Inferior parietal cortex (tissue), 1 donor: ENCODE measurements around the gene GPC6.
"Not testable (repeated sequence)": the region's sequence is repeated elsewhere in the genome, so short reads cannot be mapped to it uniquely, and the experiment has no call there.

ENCODE experiments used
- DNase-seq: peaks from one replicate; pipeline ENCODE4 v3.0.0-alpha.2; 2016; ENCODE audit errors: extremely low spot score

GPC6 gene

DNA sequence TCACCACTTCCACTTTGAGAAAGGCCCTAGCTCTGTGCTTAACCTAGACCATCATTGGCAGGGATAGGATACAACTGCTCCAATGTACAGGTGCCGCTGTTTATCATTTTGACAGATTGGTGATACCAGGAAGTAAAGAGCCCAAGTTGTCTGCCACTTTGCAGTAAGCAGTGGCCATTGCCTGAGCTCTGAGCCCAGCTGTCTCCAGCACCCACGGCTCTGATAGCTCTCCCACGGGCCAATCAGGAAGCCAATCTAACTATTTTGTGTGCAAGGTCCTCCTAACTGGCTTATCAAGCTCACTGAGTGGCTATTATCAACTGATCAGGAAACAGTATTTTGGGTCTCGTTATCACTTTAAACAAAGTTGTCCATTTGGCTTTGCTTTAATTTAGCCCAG, 1071.7 kb downstream of the GPC6 start:
- no peak for DNase-seq

DNA sequence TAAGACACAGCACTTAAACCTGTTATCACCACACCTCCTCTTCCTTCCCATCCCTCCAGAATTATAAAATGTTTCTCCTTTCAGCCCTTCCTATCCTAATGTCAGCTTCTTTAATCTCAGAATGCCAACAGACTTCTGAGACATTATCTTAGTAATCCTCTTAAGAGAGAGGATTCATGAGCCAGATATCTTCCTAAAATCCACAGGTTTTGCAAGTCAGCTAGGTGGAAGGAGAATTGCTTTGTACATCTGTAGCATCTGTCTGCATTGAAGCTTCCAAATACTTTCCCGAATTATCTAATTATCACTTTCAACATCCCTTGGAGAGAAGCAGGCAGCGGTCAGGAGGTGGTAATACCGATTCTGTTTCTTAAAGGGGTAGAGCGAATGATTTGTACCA, 1073.8 kb downstream of the GPC6 start:
- DNase-seq: no peak

DNA sequence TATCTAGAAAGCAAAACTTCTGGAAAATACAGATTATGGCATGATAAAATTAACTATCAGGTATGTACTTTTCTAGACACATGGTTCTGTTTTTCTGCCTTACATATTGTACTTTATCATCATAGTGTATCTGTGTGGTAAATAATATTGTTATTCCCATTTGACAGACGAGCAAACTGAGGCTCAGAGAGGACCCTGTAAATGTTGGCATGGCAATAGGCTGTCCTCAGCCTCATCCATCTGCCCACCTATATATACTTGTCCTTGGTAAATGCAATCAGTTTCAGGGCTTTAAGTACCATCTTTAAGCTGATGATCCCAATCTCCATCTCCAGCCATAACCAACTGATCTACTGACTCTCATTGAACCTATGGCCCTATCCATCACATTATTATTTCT, 1074.9 kb downstream of the GPC6 start:
- no peak for DNase-seq

DNA sequence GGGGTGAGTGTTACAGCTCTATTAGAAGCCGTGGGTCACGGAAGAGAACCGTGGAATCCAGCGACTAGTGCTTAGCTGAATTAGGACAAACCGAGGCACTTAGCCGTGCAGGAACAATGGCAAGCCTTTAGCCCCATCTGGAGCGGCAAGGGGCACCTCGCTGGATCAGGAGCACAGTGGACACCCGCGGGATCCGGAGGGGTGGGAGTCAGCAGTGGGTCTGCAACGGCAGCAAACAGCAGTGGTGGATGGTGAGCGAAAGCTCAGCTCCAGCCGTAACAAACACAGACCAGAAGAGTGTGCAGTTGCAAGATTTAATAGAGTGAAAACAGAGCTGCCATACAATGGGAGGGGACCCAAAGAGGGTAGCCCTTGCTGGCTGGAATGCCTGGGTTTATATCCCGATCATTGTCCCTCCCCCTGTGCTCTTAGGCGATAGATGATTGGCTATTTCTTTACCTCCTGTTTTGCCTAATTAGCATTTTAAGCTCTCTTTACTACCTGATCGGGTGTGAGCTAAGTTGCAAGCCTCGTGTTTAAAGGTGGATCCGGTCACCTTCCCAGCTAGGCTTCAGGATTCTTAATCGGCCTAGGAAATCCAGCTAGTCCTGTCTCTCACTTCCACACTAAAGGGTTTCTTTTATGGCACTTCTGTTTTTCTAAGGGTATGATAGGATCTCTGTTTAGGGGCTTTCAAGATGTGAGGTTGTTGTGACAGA, 1076.4 kb downstream of the GPC6 start:
- DNase-seq: not testable (repeated sequence)

DNA sequence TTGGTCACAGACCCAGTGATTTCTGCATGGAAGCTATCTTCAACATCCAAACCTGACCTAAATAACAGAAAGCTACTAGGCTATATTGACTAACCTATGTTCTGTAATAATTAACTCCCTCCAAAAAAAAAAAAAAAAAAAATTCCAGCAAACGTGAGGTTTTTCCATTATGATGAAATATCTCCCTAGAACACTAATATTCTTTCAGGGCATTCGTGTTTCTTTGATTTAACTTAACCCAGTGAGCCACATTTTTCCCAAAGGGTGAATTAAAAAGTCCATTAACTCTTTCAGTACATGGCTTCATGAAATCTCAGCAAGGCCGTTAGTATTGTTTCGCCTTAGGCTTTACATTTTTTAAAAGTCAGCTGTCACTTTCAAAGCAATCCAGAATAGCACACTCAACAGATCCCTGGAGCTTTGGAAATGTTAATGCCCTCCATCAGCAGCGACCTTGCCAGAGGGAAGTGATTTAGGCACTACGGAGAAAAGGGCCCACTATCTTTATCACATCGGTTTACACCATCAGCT, 1077.1 kb downstream of the GPC6 start:
- DNase-seq: no peak

DNA sequence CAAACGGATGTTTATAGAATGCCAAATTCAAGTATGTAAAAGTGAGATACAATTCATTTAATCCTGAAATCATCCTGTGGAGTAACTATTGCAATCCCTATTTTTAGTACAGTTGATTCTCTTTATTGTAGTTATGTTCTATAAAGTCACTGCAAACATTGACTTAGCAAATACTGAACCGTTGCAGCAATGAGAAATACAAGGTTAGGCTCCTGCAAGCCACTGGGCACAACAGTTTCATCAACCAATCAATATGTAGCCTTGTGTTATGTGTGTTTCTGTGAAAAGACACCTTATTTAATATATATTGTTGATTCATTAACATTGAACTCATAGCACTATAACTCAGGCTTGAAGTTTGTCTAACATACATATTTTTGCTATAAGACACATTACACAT, 1078.4 kb downstream of the GPC6 start:
- DNase-seq: no peak

DNA sequence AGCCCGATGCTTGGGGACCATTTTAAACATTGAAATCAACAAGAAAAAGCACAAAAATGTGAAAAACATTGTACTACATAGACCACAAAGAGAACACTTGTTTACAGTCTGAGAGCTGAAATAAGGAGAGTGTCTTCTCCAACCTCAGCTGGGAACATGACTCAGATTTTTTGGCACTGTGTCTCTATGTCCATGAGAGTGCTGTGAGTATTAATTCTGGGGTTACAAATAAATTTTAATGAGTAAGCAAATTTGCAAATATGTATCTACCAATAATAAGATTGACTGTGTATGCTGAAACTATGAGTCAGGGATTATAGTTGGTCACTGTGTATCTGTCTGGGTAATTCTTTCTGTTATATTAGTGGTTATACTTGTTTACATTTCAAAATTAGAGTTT, 1078.9 kb downstream of the GPC6 start:
- no peak for DNase-seq

DNA sequence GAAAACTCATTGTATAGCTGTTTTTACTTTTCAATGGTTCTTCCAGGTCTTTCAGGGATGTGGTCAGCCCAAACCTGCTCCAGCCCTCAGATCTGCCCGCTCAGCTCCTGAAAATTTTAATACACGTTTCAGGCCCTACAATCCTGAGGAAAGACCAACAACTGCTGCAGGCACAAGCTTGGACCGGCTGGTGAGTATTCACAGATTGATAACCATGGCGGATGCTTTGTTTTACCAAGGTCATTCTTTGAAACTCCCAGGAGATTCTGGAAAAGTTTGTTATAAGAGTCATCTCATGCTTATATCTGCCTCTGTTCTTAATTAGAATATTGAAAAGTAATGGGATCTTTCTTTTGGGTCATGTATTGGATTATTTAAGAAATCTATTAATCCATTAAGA, 1079.3 kb downstream of the GPC6 start:
- no peak for DNase-seq

DNA sequence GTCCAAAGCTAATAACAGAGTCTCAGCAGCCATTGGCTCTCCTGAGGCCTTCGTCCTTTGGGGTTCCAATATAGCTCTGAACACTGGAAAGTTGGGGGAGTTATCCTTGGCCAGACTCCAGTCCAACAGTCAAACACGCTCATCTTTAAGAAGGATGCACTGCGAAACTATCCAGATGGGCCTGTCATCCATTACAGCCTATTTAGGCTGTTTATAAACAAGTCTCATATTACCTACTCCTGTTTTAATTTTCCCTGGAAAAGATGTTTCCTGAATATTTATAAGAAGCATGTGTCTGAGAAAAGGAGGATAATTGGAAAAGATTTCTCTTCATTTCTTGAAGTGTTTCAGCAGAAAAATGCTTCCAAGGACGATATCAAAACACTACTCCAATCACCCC, 1082.2 kb downstream of the GPC6 start:
- DNase-seq: no peak

DNA sequence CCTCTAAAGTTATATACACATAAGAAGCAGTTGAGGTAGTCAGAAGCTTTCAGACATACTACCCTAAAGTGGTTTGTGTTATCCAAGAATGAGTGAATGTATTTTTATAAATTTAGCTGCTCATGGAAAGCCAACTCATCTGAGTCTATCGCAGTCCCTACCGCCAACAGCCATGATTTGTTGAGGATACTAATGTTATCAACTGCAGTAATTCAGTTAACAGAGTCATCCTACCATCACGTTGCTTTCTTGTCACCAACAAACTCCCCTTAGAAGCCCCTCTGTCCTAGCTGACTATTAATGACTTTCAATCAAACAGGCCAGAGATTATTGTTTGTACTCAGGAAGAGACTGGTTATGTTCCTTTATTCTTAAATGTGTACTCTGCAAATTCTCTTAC, 1083.0 kb downstream of the GPC6 start:
- DNase-seq: no peak

DNA sequence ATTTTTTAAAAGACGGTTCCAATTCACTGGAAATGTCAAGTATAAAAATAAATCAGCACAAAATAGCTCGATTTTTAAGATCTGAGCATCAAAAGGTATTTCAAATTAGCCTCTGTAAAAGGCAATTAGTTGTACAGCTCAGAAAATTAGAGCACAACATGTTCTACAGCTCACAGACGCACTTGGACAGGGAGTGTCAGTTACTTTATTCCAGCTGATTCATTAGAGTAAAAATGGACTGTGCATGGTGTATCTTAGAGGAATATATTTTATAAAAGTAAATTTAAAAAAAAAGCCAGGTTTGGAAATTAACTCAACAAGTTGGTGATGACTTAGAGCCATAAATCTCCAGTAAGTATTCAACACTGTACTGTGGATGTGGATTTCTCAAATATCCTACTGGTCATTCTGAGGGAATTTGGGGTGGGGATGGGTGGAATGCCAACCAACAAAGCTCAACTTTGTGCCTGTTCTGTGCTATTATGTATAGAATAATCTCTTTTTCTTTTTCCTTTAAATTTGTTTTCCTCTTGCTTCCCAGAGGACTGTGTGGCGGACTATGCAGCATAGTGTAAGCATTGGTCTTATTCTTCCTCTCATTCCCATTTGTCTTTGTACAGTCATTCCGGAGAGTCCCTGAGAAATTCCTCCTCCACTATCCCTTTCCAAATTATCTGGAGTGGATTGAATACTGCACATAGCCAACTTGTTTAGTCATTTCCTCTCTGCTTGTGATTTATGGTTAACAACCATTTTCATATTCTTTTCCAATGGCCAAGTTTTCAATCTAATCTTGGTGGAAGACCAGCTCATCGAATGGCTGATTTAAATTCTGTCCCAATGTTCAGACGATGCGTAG, 1083.6 kb downstream of the GPC6 start:
- DNase-seq: no peak

DNA sequence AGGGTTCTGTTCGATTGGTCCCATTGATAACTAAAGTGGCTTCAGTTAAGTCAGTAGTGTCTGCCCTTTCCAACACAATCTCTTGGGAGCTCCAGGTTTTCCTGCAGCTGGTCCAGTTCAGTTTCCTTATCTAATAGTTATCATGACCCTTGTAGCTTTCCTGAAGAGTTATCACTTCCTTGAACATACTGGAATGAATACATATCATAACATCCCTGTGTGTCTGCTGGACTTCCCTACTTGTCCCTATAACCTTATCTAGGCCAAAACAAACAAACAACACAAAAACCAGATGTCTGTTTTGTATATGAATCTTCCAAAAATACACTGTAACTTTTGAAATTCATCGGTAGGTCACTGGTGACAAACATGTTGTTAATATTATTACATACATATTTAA, 1085.3 kb downstream of the GPC6 start:
- DNase-seq: no peak

DNA sequence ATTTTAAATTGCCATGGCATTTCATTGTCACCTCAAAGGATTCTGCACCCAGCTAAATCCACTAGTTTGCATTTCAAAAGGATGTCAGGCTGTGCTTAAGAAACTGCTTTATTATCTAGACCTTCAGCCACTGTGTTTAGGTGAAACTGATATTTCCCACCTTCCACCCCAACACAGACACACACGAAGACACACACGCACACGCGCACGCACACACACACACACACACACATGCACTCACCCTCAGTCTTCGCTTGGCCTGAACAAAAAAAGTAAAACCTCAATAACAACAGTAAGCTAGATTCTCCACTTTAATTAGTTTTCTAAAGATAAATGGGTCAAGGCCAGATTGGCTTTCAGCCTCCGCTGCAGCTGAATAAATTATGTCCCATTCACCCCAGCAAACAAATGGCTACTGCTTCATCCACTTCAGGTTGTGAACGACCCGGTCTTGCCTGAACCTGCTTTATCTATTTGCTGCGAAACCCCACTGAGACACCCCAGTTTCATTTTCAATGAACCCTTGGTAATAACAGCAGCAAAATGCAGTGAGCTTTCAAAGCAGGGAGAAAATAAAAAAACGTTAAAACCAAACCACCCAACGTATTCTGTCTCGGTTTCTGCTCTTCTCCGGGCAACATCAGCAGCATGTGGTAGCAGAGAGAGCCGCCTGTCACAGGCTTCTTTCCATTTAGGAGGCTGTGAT, 1086.1 kb downstream of the GPC6 start:
- no peak for DNase-seq

DNA sequence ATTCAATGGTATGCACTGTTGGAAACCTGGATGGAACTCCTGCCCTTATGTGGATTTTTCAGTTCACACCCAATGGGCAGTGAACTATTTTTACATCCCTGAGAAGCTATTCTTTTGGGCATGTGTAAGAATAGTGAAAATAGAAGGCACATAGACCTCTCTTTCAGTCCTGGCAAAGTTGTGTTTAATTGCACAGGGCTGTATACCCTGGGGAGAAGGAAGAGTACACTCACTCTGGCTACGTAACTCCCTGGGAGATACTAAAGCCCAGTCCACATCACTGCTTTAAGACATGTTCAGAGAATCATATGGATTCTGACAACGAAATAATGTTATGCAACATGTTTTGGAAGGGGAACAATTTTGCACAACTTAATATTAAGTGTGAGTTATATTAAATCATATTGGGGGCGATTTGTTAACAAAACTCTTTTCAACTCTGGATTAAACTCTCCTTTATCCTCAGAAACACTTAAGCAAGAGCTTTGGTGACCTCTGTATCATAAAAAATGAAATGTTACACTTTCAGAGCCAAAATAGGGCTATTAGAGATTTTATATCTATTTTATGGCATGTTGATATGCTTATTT, 1086.8 kb downstream of the GPC6 start:
- no peak for DNase-seq

DNA sequence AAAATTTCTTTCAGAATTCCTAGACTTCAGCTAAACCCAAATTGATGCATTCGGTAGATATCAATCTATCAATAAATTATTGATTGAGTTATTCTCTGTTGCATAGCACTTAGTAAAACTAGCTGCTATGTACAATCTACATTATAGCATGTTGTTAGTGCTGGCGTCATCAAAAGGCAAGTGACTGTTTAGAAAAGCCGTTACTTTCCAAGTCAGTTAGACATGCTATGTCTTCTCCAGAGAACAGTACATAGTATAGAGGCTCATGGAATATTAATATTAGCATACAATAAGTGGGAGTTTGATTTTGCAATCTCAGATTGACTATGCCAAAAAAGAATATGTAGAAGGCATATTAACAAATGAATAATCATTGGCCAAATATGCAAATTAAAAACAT, 1087.3 kb downstream of the GPC6 start:
- DNase-seq: no peak

DNA sequence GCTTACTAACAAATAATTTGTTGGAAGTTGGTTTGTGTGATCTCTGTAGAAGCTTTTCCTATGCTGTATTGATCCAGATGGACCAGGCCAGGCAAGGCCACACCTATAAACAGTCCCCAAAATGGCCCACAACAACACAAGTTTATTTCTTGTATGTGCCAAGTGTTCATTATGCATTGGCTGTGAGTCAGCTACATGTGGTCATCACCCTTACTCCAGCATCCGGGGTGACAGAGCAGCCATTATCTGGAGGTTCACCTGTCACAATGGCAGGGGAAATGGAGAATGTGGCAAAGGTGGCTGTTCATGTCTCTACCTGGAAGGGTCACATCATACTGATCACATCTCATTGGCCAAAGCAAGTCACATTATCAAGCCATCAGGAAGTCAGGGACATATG, 1088.6 kb downstream of the GPC6 start:
- no peak for DNase-seq

DNA sequence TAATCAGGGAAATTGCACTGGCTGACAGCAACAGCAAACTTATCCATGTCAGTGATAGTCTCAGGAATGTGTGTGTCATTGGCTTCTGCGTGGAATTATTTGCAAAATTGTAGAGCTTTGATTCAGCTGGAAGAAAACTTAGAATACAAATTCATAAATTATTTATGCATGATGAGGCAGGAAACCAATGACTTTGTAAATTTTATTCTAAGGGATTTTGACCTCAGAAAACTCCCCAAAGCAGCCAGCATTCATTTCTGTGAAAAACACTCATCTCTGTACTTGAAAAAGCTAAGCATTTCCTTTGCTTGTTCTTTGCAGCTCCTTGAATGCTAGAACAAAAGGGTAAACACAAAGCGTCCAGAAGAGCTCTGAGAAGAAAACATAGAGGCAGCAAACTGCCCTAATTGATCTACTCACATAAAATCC, 1090.5 kb downstream of the GPC6 start:
- no peak for DNase-seq

DNA sequence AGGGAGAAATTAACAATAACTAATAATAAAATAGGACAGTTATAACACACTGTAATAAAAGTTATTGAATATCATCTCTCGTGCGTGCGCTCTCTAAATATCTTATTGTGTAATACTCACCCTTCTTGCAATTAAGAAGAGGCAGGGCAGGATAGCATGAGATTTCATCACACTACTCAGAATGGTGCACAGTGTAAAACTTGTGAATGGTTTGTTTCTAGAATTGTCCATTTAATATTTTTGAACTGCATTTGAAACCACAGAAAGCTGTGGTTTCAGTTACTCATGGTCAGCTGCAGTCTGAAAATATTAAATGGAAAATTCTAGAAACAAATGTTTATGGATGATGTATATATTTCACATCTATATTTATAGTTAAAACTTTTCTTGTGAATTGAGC, 1091.8 kb downstream of the GPC6 start:
- no peak for DNase-seq

DNA sequence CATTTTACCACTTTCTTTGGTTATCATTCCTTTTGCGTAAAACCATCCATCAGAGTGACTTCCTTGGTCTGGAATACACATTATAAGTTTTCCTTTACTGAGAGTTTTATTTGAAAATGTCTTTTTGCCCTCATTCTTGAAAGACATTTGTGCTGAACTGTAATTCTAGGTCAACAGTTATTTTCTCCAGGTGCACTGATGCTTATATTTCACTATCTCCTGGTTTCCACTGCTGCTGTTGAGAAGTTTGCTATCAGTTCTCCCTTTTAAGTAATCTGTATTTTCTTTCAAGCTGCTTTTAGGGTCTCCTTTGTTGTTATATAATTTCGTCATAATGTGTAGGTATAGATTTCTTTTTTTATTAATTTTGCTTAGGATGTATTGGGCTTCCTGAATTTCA, 1092.9 kb downstream of the GPC6 start:
- no peak for DNase-seq

DNA sequence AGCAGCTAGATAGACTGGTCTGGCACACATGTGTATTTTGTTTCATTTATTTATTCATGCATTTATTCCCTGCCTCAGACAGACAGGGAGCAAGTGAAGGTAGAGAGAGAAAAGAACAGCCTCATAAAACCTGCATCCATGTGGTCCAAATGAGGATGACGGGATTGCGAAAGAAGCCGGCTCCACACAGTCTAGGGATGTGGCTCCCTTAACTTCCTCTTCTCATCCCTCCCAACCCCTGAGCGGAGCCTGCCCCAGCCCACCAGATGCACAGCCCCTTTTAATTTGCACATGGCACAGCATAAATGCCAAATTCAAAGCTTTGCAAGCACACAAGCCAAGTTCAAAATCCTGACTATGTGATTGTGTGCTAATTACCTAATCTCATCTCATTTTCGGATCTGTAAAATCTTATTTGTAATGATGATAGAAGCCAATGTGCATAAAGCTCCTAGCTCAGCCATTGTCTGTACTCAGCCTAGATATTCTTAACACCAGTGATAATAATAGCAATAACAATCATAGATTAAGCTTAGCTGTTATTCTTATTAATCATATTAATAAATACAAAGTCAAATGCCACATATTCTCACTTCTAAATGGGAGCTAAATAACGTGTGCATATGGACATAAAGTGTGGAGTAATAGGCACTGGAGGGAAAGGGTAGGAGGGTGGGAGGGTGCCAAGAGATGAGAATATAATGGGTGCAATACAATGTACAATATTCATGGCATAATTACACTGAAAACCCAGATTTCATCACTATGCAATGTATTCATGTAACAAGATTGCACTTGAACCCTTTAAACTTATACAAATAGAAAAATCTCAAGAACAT, 1096.5 kb downstream of the GPC6 start:
- no peak for DNase-seq
